Erythroblast (primary cell): ENCODE data around the gene PRIMA1.

Experiments
- GATA1 ChIP-seq: IDR thresholded peaks from 2 replicates; pipeline ENCODE4 v1.6.1; 2011; ENCODE audit warnings: low read depth, mild to moderate bottlenecking, control low read depth, low read length, moderate library complexity
- POLR2A ChIP-seq: IDR thresholded peaks from 2 replicates; pipeline ENCODE4 v1.6.1; 2011; ENCODE audit warnings: mild to moderate bottlenecking, low read length

DNA sequence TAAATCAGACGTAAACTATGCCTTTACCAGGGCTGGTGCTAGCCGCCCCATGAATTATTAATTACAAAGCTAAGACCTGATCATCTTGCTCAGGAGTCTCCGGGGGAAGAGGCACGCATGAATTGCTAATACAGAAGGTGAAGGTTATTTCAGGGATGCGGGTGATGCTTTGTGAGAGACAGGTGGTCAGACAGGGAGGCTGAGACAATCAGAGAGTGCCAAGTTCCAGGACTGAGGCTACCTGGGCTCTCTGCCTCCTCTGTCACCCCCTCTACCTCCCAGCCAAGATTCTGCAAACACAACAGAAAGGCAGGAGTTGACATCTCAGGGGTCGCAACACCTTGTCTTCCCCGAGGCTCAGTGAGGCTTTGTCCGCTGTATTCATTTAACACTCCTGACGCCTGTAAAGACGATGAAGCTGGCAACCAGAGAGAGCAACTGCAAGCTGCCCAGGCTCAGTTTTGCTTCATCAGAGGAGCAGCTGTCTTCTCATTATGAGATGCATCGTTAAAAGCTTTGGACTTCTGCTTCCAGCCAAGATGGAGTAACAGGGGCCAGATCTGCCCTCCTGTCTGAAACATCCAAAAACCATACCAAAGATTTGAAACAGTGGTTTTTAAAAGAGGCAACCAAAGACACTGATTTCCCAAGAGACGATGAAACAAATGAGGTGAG lies 46.6 kb downstream of the PRIMA1 start:
- no peak for TF ChIP-seq POLR2A
- TF ChIP-seq GATA1: no peak
